ENCODE data around the gene PRPF38B. TPM values are rescaled to one million over a fixed set of nuclear protein-coding genes. Genes with fewer than 3 reads are reported as not detected.

PRPF38B gene
- total and polyA plus RNA-seq, 10 of the 15 experiments (the other 5 are each of a cell fraction or from before 2014, with no cell fraction given), result 32.9 to 79.2 (median 47.8) TPM

DNA sequence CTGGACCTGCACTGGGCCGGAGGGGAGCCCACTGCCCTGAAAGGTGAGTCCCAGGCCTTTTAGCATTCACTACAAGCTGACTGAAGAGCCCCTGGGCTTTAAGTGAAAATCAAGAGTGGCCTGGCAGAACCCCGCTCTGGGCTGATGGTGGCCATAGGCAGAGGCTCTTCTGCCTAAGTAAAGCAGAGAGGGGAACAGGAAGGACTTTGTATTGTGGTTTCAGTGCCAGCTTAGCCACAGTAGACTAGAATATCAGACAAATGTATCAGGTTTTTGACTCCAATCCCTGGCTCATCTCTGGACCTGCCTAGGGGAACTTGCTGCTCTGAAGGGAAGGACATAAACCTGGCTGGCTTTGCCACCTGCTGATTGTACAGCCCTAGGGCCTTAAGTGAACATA, 21.0 kb upstream of the PRPF38B start:
- POLR2A ChIA-PET, result no interaction called here
- ATAC-seq, result 0 out of 3 replicates have a peak, but pooled peaks have one; percentile 27

More for the DNA sequence above, 21.0 kb upstream of the PRPF38B start:
- Histone ChIP-seq H3K4me3 (no peak overlapping the region), H3K4me1 (ENCODE audit: control insufficient read depth, insufficient read depth, low read length) (no peaks in the 10 kb centered on the region), H3K9ac (ENCODE audit: control insufficient read depth, insufficient read depth, low read length) (no peak overlapping the region), H3K9me3 (replicated peaks; ENCODE audit: control insufficient read depth, insufficient read depth, low read length) (no peaks in the 10 kb centered on the region), H2AFZ (ENCODE audit: control insufficient read depth, low read depth, low read length) (no peak overlapping the region), H3K27me3 (replicated peaks in 1 of 2; ENCODE audit: control insufficient read depth in 2 of 2, insufficient read depth in 2 of 2, low read length in 1 of 2) (no peaks in the 10 kb centered on the region), H3K27ac (ENCODE audit: control insufficient read depth, insufficient read depth) (no peak overlapping the region), H3K4me2 (ENCODE audit: control insufficient read depth, insufficient read depth) (no peak overlapping the region), H3K36me3 (ENCODE audit: control insufficient read depth in 2 of 2, insufficient read depth in 2 of 2, low read length in 1 of 2) (no peaks in the 10 kb centered on the region), H4K20me1 (ENCODE audit: control insufficient read depth, insufficient read depth) (no peaks in the 10 kb centered on the region), H3K79me2 (ENCODE audit: control insufficient read depth, insufficient read depth, low read length) (no peaks in the 10 kb centered on the region)
- WGBS (ENCODE audit: insufficient coverage, insufficient replicate concordance, low lambda C conversion rate, missing lambda C conversion rate), result 27% methylated on average over 2 of the region's 2 CpGs
- SMC1A ChIA-PET (ENCODE audit: uncharacterized antibody, unreplicated experiment), result no interaction called here
- intact Hi-C loops (cut with micrococcal nuclease; ENCODE audit: unreplicated experiment) (loop anchor here (10.0 kb wide), 1 partner anchor 56 kb away; no protein-coding TSS in a partner anchor), in situ Hi-C loops (cut with MboI) (no loop called here)
- RAD21 ChIA-PET (ENCODE audit: unreplicated experiment), result no interaction called here
- DNase-seq (ENCODE audit: low read depth, low spot score) (no peak), FAIRE-seq (no peak)
- no peak for TF ChIP-seq IKZF1 (conservative IDR thresholded peaks at IDR 0.05)
- TF ChIP-seq ZNF217 (IDR thresholded peaks at IDR 0.05), result no peak
- no peak for TF ChIP-seq GABPA (IDR thresholded peaks at IDR 0.05; ENCODE audit: low read depth)
- TF ChIP-seq E4F1 (IDR thresholded peaks at IDR 0.05; ENCODE audit: borderline replicate concordance, partially characterized antibody), result no peak
- TF ChIP-seq ZBED1 (IDR thresholded peaks at IDR 0.05; ENCODE audit: borderline replicate concordance), result no peak
- TF ChIP-seq BCL3 (IDR thresholded peaks at IDR 0.05; ENCODE audit: borderline replicate concordance, insufficient read depth, low read depth, low read length, poor library complexity, severe bottlenecking), result no peak
- TF ChIP-seq HDAC2 (IDR thresholded peaks at IDR 0.05), result no peak
- TF ChIP-seq ZBTB4 (CRISPR knock-in tag; IDR thresholded peaks at IDR 0.05), result no peak
- no peak for TF ChIP-seq PAX8 (IDR thresholded peaks at IDR 0.05)
- TF ChIP-seq EED (IDR thresholded peaks at IDR 0.05; ENCODE audit: low read depth), result no peak
- TF ChIP-seq SREBF2 (IDR thresholded peaks at IDR 0.05; ENCODE audit: low read length), result no peak
- no peak for TF ChIP-seq HDGF (IDR thresholded peaks at IDR 0.05)
- no peak for TF ChIP-seq TCF7 (IDR thresholded peaks at IDR 0.05; ENCODE audit: borderline replicate concordance)
- no peak for TF ChIP-seq FOXM1 (IDR thresholded peaks at IDR 0.05; ENCODE audit: low read depth, low read length)
- CTCF ChIA-PET, result no interaction called here
- BruUV-seq (replicated peaks), result no TSS peak
